NCI-H1048 (cell line): ENCODE measurements around the gene MTR.
A peak's percentile ranks its signal among the peaks of the same experiment; 100 is the strongest.

Source experiments
- DNase-seq: peaks from one replicate; lab custom pipeline; 2025; lab: John Stamatoyannopoulos, UW

Gene MTR

GRCh38 chr1:236795035-236795756 is at the start of gene MTR:
TSS of gene MTR (plus strand) at chr1:236795292. CDS start at chr1:236795704, 412 bp downstream.
- DNase-seq = peak; percentile 100

- no peak for DNase-seq
Measured at GRCh38 chr1:236746785-236747184, 48.3 kb upstream of the MTR start.

GRCh38 chr1:236747311-236747985 is 47.6 kb upstream of the MTR start:
- DNase-seq = no peak

GRCh38 chr1:236748268-236748870 is 46.7 kb upstream of the MTR start:
- no peak for DNase-seq

- DNase-seq = no peak
Measured at GRCh38 chr1:236750928-236751327, 44.2 kb upstream of the MTR start.

GRCh38 chr1:236751385-236751784 is 43.7 kb upstream of the MTR start:
- no peak for DNase-seq

GRCh38 chr1:236751935-236752334 is 43.2 kb upstream of the MTR start:
- DNase-seq = no peak

GRCh38 chr1:236753516-236753915 is 41.6 kb upstream of the MTR start:
- peak; percentile 22 for DNase-seq

- no peak for DNase-seq
Measured at GRCh38 chr1:236753964-236754363, 41.1 kb upstream of the MTR start.

GRCh38 chr1:236754525-236755210 is 40.4 kb upstream of the MTR start:
- no peak for DNase-seq

GRCh38 chr1:236757640-236758039 is 37.5 kb upstream of the MTR start:
- DNase-seq = no peak

GRCh38 chr1:236759252-236759859 is 35.7 kb upstream of the MTR start:
- DNase-seq = no peak

GRCh38 chr1:236760480-236760879 is 34.6 kb upstream of the MTR start:
- DNase-seq = no peak

GRCh38 chr1:236760986-236761385 is 34.1 kb upstream of the MTR start:
- no peak for DNase-seq

GRCh38 chr1:236761397-236762132 is 33.5 kb upstream of the MTR start:
- DNase-seq = no peak

GRCh38 chr1:236762410-236762809 is 32.7 kb upstream of the MTR start:
- DNase-seq = no peak

- DNase-seq = no peak
Measured at GRCh38 chr1:236765831-236766230, 29.3 kb upstream of the MTR start.

GRCh38 chr1:236766506-236766905 is 28.6 kb upstream of the MTR start:
- DNase-seq = no peak

- DNase-seq = no peak
Measured at GRCh38 chr1:236767276-236767675, 27.8 kb upstream of the MTR start.

GRCh38 chr1:236768601-236769000 is 26.5 kb upstream of the MTR start:
- no peak for DNase-seq

- DNase-seq = no peak
Measured at GRCh38 chr1:236773919-236774318, 21.2 kb upstream of the MTR start.

GRCh38 chr1:236774926-236775325 is 20.2 kb upstream of the MTR start:
- no peak for DNase-seq
